Activated CD8-positive, alpha-beta memory T cell treated with anti-CD3 and anti-CD28 coated beads for 4 hours (primary cell): ENCODE results near the gene ITIH2.
"Not testable (repeated sequence)": the region's sequence is repeated elsewhere in the genome, so short reads cannot be mapped to it uniquely, and the experiment has no call there.

ENCODE experiments used
- DNase-seq, 2 donors: peaks; one replicate each; pipeline ENCODE4 v3.0.0-alpha.2; 2020; ENCODE audit warnings: low read depth in 2 of 2

The ITIH2 gene

DNA sequence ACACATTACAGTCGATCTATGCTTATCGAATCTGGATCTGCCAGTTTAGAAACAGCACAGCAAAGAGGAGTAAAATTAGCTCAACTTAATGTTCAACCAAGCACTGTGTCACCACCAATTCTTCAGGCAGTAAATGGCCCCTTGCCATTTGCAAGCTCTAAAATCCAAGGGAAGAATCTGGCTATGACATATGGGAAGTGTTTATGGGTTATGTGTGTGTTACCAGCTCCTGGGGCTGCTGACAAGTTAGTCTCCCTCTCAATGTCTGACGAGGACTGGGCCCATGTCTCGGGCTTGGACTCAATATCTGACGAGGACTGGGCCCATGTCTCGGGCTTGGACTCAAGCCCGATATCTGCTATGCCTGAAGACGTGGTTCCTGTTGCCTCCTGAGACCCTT lies 5.7 kb upstream of the ITIH2 start:
- DNase-seq = no peak

DNA sequence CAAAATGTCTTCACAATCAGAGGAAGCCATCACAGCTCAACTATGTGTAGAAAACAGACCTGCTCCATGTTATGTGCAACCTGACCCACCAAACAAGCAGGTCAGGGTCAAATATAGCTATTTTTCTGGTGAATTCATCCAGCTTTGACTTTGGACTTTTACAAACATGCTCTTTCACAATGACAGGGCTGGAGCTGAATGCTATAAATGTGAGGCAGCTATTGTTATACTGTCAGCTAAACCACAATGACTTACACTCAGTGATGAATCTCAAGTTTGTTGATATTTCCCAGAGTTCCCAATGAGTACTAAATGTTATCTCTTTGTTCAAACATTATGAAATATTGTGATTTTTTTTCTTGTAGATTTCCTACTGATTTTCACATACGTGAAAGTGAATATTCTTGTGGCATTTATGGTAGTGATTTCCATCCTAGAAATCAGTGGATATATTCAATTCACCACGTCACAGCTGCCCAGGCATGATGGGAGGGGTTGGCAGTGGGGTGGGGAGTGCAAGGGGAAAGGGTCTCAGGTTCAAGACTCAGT lies 2.5 kb upstream of the ITIH2 start:
- DNase-seq = no peak

DNA sequence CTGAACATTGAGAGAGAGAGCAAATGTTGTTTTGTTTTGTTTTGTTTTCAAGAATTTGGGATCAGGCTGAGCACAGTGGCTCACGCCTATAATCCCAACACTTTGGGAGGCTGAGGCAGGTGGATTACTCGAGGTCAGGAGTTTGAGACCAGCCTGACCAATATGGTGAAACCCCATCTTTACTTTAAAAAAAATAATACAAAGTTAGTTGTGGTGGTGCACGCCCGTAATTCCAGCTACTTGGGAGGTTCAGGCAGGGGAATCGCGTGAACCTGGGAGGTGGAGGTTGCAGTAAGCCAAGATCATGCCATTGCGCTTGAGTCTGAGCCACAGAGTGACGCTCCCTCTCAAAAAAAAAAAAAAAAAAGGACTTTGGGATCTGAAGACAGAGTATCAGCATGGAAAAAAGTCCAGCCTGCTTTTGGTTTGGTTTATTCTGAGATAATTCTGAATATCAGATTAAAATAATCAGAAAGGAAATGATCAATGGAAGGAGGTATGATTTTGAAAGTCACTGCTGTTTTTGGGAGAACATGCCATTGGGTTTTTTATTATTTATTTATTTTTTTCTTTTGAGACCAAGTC lies 1.9 kb upstream of the ITIH2 start:
- no peak for DNase-seq

DNA sequence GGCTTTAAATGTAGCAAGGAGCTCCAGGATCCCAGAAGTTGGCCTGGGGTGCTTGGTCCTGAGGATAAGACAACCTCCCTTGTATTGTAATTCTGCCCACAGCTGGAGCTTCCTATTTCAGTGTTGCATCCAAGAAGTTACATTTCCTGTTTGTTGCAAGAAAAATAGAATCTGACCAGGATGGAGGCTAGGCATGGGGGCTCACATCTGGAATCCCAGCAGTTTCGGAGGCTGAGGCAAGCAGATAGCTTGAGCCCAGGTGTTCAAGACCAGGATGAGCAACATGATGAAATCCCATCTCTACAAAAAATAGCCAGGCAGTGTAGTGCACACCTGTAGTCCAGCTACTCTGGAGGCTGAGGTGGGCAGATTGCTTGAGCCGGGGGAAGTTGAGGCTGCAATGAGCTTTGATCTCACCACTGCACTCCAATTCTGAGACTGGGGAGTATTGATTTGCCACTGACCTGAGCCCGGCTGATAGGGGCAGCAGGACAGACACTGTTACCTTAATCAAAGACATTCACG lies 766 bp upstream of the ITIH2 start:
- DNase-seq = no peak

DNA sequence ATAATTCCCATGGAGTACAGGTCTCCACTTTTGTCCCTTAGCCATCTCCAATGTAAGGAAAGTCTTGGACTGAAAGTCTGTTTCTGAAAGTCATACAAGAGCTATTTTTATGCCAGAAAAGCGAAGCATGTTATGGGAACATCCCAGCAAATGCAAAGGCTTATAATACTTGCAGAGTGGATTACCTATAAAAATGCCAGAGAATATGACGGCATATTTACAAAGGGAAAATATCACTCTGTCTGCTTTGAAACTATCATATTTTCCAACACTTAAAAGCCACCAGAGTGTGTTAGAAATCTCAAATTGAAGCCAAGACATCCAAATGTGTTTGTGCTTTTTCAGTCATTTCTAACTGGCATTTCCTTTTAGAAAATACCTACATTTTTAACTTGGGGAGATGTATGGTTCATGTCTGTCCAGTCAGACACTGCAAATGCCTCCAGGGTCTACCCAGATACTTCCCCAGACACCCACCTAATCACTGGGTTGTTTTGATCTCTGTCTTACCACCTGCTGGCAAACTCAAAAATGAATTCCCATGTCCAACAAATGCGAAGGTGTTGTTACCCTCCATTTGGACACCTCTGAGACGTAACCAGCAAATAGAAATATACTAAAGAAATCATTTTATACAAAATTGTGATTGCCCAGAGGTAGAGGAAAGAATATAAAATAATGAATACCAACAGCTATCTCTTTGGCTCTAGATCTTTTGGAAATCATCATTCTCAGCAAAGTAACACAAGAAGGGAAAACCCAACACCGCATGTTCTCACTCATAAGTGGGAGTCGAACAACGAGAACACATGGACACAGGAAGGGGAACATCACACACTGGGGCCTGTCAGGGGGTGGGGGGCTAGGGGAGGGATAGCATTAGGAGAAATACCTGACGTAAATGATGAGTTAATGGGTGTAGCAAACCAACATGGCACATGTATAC lies 1.2 kb downstream of the ITIH2 start:
- DNase-seq = no peak

DNA sequence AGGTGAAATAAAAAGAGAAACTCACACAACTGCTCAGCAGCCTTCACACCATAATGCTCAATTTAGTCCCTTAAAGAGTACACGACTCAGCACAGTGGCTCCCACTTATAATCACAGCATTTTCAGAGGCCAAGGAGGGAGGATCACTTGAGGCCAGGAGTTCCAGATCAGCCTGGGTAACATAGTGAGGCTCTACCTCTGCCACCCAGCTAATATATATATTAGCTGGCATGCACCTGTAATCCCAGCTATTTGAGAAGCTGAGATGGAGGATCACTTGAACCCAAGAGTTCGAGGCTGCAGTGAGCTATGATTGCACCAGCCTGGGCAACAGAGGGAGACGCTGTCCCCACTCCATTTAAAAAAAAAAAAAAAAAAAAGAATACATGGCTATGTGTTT lies 2.2 kb downstream of the ITIH2 start:
- DNase-seq = no peak

DNA sequence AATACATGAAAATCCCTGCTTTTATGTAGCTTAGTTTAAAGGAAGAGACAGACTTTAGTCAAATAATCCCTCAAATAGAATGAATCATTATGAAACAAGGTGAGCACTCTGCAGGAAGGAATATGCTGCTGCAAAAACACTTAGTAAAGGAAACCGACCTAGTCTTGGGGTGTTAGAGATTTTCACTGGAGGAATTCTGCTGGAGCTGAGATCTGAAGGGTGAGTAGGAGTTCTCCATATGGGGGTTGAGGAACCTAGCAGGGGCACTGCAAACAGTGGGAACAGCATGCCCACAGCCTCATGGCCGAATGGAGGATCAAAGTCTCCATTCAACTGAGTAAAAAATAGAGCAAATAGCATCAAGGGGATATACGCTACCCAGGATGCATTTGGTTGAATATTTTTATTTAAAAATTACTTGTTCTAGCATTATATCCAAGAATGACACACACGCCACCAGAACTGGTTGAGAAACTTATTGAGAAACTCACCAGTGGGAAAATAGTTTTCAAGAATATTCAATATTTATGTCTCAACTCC lies 3.5 kb downstream of the ITIH2 start:
- no peak for DNase-seq

DNA sequence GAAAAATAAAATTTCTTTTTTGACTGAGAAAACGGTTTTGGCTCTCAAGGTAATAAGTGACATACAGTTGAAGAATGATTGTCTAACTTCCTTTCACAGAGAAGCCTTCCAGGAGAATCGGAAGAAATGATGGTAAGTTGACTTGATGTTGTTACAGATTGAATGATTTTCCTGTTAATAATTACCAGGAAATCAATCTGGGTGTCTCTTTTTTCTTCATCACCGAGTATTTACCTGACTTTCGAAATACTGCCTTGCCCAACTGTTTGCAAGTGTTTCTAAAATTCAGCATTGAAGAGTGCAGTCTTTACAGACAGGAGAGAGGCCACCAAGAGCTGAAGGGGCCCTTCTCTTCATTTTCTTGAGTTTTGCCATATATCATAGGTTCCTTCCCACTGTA lies 4.0 kb downstream of the ITIH2 start:
- DNase-seq = no peak

DNA sequence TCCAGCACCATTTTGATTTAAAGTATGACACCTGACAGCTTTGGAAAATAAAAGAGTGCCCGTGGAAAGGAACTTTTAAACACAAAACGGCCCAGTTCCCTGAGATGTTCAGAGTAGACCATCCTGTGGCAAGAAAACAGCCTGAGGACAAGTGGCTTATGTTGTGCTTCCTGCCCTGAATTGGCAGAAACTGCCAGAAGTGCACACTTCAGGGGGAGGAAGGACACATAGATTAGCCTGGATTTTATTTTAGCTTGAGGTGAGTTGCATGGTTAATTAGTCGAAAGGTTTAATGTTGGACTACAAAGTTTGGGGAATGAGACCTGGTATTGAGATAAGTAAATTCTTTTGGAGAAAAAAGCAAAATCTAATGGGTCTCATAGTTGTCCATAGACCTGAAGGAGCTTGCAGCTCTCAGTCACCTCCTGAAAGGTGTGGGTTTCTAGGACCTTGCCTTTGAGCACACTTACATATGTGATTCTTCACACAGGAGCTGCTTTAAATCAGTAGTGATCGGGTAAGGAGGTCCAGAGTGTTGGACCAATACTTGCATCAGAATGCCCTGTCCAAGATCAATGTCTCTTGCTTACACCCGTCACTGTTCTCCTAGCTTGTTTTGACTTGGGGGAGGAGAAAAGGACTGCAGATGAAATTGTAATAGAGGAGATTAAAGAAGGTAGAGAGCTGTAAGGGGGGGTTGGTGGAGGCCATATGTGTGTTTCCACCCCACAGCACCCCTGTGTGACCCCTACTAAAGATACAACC lies 4.9 kb downstream of the ITIH2 start:
- no peak for DNase-seq

DNA sequence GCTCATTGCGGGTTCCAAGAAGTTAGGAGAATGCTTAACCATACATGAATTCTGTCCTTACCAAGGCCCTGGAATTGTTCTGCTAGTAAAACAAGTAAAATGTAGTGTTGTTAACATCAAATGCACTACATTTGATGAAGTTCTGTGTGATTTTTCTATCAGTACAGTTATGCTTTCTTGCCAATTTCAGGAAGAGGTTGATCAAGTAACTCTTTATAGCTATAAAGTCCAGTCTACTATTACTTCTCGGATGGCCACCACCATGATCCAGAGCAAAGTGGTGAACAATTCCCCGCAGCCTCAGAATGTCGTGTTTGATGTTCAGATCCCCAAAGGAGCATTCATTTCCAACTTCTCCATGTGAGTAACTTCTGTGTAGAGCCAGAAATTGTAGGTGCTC lies 5.7 kb downstream of the ITIH2 start:
- DNase-seq = no peak

DNA sequence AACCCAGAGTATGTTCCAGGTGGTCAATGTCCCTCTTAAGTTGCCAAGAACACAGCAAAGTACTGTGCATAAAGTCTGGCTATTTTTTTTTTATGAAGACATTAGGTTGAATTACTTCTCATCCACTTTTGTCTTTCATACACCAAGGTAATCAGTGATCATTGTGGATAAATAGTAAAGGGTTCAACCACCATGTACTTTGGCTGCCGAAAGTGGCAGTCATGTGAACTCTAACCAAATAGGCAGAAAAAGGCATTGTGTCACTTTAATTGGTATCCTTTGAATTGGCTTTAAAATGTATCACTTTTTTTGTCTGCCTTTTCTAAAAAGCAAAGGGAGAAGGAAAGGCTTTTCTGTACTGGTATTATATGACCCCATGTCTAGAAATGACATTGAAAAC lies 7.3 kb downstream of the ITIH2 start:
- DNase-seq = no peak

DNA sequence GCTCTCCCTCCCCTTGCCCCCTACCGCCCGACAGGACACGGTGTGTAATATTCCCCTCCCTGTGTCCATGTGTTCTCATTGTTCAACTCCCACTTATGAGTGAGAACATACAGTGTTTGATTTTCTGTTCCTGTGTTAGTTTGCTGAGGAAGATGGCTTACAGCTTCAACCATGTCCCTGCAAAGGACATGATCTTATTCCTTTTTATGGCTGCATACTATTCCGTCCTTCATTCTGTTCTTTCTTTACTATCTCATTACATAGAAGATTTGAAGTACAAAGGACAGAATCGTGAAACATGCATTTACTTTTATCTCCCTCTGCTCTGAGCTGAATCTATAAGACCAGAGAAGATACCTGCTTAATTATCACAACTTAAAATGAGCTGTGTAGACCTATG lies 8.0 kb downstream of the ITIH2 start:
- not testable (repeated sequence) for DNase-seq

DNA sequence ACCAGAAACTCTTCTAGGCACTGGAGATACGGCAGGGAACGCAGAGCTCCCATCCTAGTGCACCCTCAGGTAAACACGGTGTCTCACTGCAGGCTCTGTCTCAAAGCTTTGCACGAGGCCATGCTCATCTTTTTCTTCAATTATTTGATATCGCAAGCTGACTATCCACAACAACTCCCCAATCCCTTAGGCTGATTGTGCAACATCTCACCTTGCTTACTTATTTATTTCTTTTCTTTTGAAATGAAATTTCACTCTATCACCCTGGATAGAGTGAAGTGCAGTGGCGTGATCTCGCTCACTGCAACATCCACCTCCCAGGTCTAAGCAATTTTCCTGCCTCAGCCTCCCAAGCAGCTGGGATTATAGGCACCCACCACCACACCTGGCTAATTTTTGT lies 12.4 kb downstream of the ITIH2 start:
- DNase-seq = no peak

DNA sequence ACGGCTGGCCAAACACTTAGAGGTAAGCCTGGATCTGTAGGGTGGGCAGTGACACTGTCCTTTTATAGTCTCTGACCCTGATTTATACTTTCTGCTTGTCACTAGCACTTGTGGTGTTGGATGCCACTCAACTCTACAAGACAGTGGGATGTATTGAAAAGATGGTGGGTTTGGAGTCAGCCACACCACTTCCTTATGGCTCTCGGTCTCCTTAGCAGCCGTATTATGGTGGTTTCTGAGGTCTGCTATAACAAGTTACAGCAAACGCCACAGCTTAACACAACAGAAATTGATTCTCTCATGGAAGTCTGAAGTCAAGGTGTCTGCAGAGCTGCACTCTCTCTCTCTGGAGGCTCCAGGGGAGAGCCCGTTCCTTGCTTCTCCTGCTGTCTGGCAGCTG lies 14.7 kb downstream of the ITIH2 start:
- no peak for DNase-seq

DNA sequence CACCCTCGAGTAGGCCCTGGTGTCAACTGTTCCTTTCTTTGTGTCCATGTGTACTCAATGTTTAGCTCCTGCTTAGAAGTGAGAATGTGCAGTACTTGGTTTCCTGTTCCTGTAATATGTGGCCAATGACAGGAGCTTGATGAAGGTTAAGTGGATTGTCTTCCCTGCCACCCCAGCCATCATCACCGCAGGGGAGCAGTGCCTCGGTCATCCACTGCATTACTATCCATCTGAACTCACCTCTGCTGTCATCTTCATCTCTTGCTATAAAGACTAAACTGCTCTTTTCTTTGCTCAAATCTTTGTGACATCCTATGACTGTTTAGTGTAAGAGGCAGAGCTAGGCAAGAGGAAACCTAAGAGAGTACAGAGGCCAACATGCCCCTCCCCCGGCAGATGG lies 15.6 kb downstream of the ITIH2 start:
- DNase-seq = no peak

DNA sequence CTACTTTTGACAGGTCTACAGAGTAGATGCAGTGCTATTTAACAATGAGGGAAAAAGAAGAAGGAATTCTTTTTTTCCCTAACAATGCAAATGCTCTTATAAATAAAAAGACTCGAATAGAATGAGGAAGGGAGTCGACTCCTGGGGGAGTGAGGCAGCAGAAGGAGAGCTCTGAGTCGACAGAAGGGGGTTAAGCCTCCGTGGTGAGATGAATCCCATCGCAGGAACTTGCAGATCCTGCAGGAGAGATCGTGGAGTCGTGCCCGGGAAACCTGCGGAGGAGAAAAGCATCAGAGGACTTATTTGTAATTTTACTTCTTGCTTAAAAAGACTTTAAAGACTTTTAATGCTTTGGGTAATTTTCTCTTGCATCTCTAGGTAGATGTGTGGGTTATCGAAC lies 17.4 kb downstream of the ITIH2 start:
- no peak for DNase-seq

DNA sequence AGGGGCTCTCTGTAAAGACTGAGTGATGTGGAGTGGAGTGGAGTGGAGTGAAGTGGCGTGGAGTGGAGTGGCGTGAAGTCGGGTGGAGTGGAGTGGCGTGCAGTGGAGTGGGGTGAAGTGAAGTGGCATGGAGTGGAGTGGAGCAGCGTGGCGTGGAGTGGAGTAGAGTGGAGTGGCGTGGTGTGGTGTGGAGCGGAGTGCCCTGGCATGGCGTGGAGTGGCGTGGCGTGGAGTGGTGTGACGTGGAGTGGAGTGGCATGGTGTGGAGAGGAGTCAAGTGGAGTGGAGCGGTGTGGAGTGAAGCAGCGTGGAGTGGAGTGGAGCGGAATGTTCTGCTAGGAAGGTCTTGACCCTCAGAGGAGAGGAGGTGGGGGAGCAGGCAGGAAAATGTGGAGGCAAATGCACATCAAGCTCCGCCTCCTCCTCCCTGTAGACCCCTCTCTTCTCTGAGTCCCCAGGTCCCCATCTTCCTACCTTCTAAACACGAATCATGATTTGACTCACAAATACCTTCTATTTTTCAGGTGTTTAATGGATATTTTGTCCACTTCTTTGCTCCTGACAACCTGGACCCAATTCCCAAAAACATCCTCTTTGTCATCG lies 19.9 kb downstream of the ITIH2 start:
- DNase-seq = no peak

DNA sequence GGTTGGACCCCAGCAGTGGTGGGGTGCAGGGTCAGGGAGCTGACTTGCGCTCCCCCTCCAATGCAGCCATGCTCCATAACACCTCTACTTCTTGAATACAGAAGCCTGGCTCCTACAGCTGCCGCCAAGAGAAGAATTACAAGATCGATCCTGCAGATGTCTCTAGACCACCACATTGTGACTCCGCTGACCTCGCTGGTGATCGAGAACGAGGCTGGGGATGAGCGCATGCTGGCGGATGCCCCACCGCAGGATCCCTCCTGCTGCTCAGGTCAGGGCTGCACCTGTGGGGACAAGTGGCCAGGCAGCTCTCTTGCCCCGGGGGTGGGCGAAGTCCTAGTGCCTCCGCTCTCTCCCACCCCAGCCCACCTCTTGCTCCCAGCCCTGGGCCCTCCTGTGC lies 31.7 kb downstream of the ITIH2 start:
- no peak for DNase-seq

DNA sequence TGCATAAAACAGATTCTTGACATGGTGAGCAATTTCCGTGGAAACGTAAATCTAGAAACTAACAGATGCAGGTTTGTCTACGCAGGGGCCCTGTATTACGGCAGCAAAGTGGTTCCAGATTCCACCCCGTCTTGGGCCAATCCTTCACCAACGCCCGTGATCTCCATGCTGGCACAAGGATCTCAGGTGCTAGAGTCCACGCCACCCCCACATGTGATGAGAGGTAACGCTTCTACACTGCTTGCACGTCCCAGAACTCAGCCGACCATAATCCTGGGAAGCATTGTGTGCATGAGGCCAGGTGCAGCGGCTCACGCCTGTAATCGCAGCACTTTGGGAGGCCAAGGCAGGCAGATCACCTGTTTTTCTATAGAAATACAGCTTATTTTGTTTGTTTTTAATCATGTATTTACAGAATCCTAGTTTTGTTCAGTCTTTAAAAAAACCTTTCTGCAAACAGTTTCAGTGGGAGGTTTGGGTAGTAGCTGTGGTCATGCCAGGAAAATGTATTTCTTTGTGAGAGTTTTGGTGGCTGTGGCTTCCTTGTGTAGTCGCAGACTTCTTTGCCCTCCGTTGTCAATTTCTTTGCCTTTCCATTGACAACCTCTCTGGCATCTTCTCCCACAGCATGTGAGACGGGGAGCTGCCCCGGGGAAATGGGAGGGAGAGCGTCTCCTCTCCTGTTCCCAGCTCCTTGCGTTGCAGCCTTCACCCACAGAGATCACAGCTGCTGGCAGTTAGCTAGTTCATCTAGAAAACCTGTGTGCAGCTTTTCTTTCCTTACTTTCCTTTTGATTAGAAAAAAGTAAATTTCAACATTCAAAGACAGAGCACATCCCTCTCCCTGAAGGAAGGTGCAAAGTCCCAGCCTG lies 35.7 kb downstream of the ITIH2 start:
- DNase-seq = no peak

DNA sequence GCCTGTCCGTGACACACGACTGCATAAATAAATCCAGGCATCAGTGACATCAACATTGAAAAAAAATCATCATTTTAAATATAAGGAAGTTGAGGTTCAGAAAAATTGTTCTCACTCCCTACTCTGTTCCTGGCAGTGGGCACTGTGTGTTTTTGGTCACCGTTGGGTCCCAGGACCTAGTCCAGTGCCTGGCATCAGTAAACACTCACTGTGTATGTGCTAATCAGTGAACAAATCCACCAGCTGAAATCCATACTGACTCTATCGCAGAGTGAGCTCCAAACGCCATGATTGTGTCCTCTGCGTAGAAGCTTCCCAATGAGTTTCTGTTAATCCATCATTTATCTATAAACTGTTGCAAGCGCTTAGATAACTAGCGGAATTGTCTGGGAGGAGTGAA lies 41.2 kb downstream of the ITIH2 start:
- DNase-seq = no peak

DNA sequence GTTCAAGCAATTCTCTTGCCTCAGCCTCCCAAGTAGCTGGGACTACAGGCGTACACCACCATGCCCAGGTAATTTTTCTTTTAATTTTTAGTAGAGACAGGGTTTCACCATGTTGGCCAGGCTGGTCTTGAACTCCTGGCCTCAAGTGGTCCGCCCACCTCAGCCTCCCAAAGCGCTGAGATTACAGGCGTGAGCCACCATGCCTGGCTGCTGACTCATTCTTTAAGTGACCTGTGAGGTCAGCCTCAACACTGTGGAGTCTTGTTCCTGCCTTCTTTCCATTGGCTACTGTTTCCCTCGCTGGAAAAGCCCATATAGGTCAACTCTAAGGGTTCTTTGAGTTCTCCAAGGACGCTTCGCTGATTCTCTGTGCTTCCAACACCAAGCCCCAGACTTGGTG lies 45.5 kb downstream of the ITIH2 start:
- DNase-seq = not testable (repeated sequence)
